MM.1S (cell line): ENCODE measurements around the gene THOC5.

Experiments used
- DNase-seq: peaks from one replicate; pipeline ENCODE4 v3.0.0-alpha.2; 2015
- H2AFZ ChIP-seq: fragments of 300-600 bp; sonication (generic); 2 replicates; pipeline ENCODE4 v1.6.0; 2016; ENCODE audit warnings: antibody characterized with exemption, low read length
- H3F3A ChIP-seq: fragments of 300-600 bp; sonication (generic); 2 replicates; pipeline ENCODE4 v1.6.1; 2016; ENCODE audit warnings: mild to moderate bottlenecking, antibody characterized with exemption, low read length, moderate library complexity, mixed read lengths; ENCODE audit not compliant: insufficient read depth
- H3K27ac ChIP-seq: fragments of 300-600 bp; sonication (generic); 2 replicates; pipeline ENCODE4 v1.5.1; 2016; ENCODE audit warnings: mild to moderate bottlenecking, low read length
- H3K27me3 ChIP-seq: fragments of 300-600 bp; sonication (generic); replicated peaks from 2 replicates; pipeline ENCODE4 v1.6.0; 2016; ENCODE audit warnings: low read length; ENCODE audit not compliant: insufficient read depth
- H3K36me3 ChIP-seq: fragments of 300-600 bp; sonication (generic); replicated peaks from 2 replicates; pipeline ENCODE4 v1.6.1; 2016; ENCODE audit warnings: mild to moderate bottlenecking, low read length, mixed read lengths; ENCODE audit not compliant: insufficient read depth
- H3K4me1 ChIP-seq: fragments of 300-600 bp; sonication (generic); 2 replicates; pipeline ENCODE4 v1.6.1; 2016; ENCODE audit warnings: low read length, mixed read lengths
- H3K4me2 ChIP-seq: fragments of 300-600 bp; sonication (generic); 2 replicates; pipeline ENCODE4 v1.6.0; 2016; ENCODE audit warnings: low read depth, low read length
- H3K4me3 ChIP-seq: fragments of 300-600 bp; sonication (generic); 2 replicates; pipeline ENCODE4 v1.5.1; 2016; ENCODE audit warnings: low read length, mixed read lengths
- H3K79me2 ChIP-seq: fragments of 300-600 bp; sonication (generic); 2 replicates; pipeline ENCODE4 v1.6.1; 2016; ENCODE audit warnings: mixed run types, low read length, mixed read lengths
- H3K9ac ChIP-seq: fragments of 300-600 bp; sonication (generic); 2 replicates; pipeline ENCODE4 v1.6.1; 2016; ENCODE audit warnings: low read length, mixed read lengths
- H3K9me2 ChIP-seq: fragments of 300-600 bp; sonication (generic); replicated peaks from 2 replicates; pipeline ENCODE4 v1.6.1; 2016; ENCODE audit warnings: mild to moderate bottlenecking, low read length, mixed read lengths; ENCODE audit not compliant: insufficient read depth
- H3K9me3 ChIP-seq: fragments of 300-600 bp; sonication (generic); replicated peaks from 2 replicates; pipeline ENCODE4 v1.6.1; 2016; ENCODE audit warnings: mild to moderate bottlenecking, low read length, mixed read lengths; ENCODE audit not compliant: insufficient read depth
- H4K20me1 ChIP-seq: fragments of 300-600 bp; sonication (generic); 2 replicates; pipeline ENCODE4 v1.6.1; 2016; ENCODE audit warnings: mild to moderate bottlenecking, low read length, moderate library complexity, mixed read lengths; ENCODE audit not compliant: insufficient read depth
- CTCF ChIP-seq: fragments of 300-600 bp; sonication (generic); IDR thresholded peaks from 2 replicates; pipeline ENCODE4 v1.5.1; 2016; ENCODE audit warnings: antibody characterized with exemption, low read length, mixed read lengths
- EZH2 ChIP-seq: fragments of 300-600 bp; sonication (generic); optimal IDR thresholded peaks from 2 replicates; pipeline ENCODE3; 2017; ENCODE audit warnings: low read depth, mild to moderate bottlenecking, antibody characterized with exemption, low read length, mixed read lengths
- EZH2phosphoT487 ChIP-seq: fragments of 300-600 bp; sonication (generic); IDR thresholded peaks from 2 replicates; pipeline ENCODE4 v1.6.1; 2018; ENCODE audit warnings: antibody characterized with exemption, low read length

THOC5 gene

DNA sequence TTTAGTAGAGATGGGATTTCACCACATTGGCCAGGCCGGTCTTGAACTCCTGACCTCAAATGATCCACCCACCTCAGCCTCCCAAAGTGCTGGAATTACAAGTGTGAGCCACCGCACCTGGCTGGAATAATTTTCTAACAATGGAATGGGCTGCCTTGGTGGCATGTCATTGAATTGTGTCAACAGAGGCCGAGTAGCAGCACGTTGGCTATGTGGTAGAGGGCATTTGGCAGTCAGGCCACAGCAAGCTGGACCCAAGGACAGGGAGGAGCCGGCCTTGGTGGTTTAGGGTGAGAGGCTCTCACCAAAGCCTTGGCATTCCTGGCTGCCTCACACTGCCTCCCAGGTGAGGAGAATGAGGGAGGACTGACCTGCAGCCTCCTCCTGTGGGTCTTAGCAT lies 31.4 kb upstream of the THOC5 start:
- Histone ChIP-seq H3F3A (0 out of 2 replicates have a peak, but pooled peaks cover under 1% of the 10 kb centered on the region), H2AFZ (no peak overlapping the region), H3K9me2 (no peaks in the 10 kb centered on the region), H3K79me2 (peaks cover 4% of the 10 kb centered on the region; the same call in 1 of the 2 replicates), H3K4me1 (no peaks in the 10 kb centered on the region), H3K27ac (no peak overlapping the region), H3K4me3 (no peak overlapping the region), H3K9me3 (no peaks in the 10 kb centered on the region), H3K36me3 (no peaks in the 10 kb centered on the region), H3K4me2 (no peak overlapping the region), H3K9ac (no peak overlapping the region), H4K20me1 (no peaks in the 10 kb centered on the region), H3K27me3 (no peaks in the 10 kb centered on the region)
- TF ChIP-seq EZH2phosphoT487 (no peak), EZH2 (no peak), CTCF (no peak)
- no peak for DNase-seq

- H3K4me1 ChIP-seq = no peaks in the 10 kb centered on the region
- H3K9ac ChIP-seq = no peak overlapping the region
- H3K27me3 ChIP-seq = no peaks in the 10 kb centered on the region
- H3K9me3 ChIP-seq = no peaks in the 10 kb centered on the region
- H3K4me2 ChIP-seq = peak overlapping the region; percentile 88; the same call in 1 of the 2 replicates
- H3K79me2 ChIP-seq = peaks cover 4% of the 10 kb centered on the region; the same call in 1 of the 2 replicates
- H4K20me1 ChIP-seq = no peaks in the 10 kb centered on the region
- no peaks in the 10 kb centered on the region for H3K36me3 ChIP-seq
- no peak overlapping the region for H3K4me3 ChIP-seq
- H2AFZ ChIP-seq = no peak overlapping the region
- H3F3A ChIP-seq = 0 out of 2 replicates have a peak, but pooled peaks cover 3% of the 10 kb centered on the region
- TF ChIP-seq CTCF = no peak
- DNase-seq = no peak
- H3K27ac ChIP-seq = no peak overlapping the region
- H3K9me2 ChIP-seq = no peaks in the 10 kb centered on the region
Observed at GRCh38 chr22:29581799-29582198, 28.2 kb upstream of the THOC5 start.

- H3K9ac ChIP-seq = peak overlapping the region; percentile 64; the same call in 1 of the 2 replicates
- H4K20me1 ChIP-seq = no peaks in the 10 kb centered on the region
- no peaks in the 10 kb centered on the region for H3K9me3 ChIP-seq
- H3K4me3 ChIP-seq = peak overlapping the region; percentile 96
- H3K27ac ChIP-seq = no peak overlapping the region
- peak overlapping the region; percentile 88 for H3K4me2 ChIP-seq
- DNase-seq = no peak
- no peaks in the 10 kb centered on the region for H3K27me3 ChIP-seq
- H3K79me2 ChIP-seq = peaks cover 4% of the 10 kb centered on the region; the same call in 1 of the 2 replicates
- H2AFZ ChIP-seq = peak overlapping the region; percentile 96
- H3K9me2 ChIP-seq = no peaks in the 10 kb centered on the region
- TF ChIP-seq EZH2phosphoT487 = no peak
- no peak for TF ChIP-seq CTCF
- TF ChIP-seq EZH2 = no peak
- H3F3A ChIP-seq = 0 out of 2 replicates have a peak, but pooled peaks cover 3% of the 10 kb centered on the region
- H3K4me1 ChIP-seq = no peaks in the 10 kb centered on the region
- H3K36me3 ChIP-seq = no peaks in the 10 kb centered on the region
Observed at GRCh38 chr22:29580200-29580810, 26.7 kb upstream of the THOC5 start.
